ENCODE results near the gene ENC1. TPM values are rescaled to one million over a fixed set of nuclear protein-coding genes. Genes with fewer than 3 reads are reported as not detected.
A peak's percentile ranks its signal among the peaks of the same experiment; 100 is the strongest.

ENC1 gene
- total and polyA plus RNA-seq, 2 donors from 2014 or later: 5.3 to 7.5 TPM

DNA sequence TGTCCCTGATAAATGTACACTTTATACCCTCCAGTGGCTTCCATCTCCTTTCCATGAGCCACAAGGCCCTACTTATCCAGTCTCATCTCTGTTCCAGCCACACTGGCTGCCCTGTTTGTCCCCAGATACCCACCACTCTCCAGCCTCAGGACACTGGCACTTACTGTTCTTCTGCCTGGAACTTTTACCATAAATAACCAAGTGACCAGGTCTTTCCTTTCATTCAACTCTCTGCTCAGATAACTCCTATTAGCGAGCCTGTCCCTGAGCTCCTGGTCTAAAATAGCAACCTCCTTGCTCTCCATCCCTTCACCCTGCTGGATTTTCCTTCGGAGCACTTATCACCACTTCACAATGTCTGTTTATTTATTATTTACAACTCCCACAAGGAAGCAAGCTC lies 16.6 kb upstream of the ENC1 start:
- Histone ChIP-seq H3K36me3 (ENCODE audit: control insufficient read depth in 2 of 3, insufficient read depth in 3 of 3, low read length in 3 of 3) (no peaks in the 10 kb centered on the region), H3K9me3 (ENCODE audit: control insufficient read depth in 2 of 3, insufficient read depth in 1 of 3, low read length in 3 of 3) (no peaks in the 10 kb centered on the region), H3K27ac (ENCODE audit: low read depth in 2 of 2, low read length in 2 of 2) (no peak overlapping the region), H3K4me1 (ENCODE audit: control insufficient read depth in 2 of 3, insufficient read depth in 2 of 3, low read depth in 1 of 3, low read length in 3 of 3) (no peaks in the 10 kb centered on the region), H3K9ac (ENCODE audit: low read length in 3 of 3) (no peak overlapping the region), H3K27me3 (ENCODE audit: control insufficient read depth, insufficient read depth, low read length) (no peaks in the 10 kb centered on the region), H3K4me3 (ENCODE audit: low read length in 3 of 3) (no peak overlapping the region)
- DNase-seq: no peak
- TF ChIP-seq, protein P1, sequence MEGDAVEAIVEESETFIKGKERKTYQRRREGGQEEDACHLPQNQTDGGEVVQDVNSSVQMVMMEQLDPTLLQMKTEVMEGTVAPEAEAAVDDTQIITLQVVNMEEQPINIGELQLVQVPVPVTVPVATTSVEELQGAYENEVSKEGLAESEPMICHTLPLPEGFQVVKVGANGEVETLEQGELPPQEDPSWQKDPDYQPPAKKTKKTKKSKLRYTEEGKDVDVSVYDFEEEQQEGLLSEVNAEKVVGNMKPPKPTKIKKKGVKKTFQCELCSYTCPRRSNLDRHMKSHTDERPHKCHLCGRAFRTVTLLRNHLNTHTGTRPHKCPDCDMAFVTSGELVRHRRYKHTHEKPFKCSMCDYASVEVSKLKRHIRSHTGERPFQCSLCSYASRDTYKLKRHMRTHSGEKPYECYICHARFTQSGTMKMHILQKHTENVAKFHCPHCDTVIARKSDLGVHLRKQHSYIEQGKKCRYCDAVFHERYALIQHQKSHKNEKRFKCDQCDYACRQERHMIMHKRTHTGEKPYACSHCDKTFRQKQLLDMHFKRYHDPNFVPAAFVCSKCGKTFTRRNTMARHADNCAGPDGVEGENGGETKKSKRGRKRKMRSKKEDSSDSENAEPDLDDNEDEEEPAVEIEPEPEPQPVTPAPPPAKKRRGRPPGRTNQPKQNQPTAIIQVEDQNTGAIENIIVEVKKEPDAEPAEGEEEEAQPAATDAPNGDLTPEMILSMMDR (IDR thresholded peaks at IDR 0.05; ENCODE audit: borderline replicate concordance, extremely low read depth, insufficient read depth): no peak
- intact Hi-C loops (cut with DNase I): no loop called here
- no peak for FAIRE-seq

DNA sequence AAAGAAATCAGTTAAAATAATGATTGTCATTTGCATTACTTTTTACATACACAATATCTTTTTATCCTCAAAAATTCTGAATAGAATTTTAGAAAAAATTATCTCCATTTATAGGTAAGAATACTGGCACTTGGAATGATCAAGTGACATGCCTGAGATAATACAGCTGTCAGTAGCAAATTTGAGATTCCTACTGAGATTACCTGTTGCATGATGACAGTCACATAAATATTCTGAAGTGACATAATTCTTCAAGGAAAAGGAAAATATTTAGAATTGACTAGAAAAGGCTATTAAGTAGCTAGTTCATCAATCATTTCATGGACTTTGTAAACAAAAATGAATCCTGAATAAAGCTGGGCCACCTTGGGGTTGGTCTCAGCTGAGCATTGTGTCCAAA lies 15.2 kb upstream of the ENC1 start:
- intact Hi-C loops (cut with DNase I): no loop called here
- FAIRE-seq: no peak
- DNase-seq: no peak
- TF ChIP-seq, protein P1 (IDR thresholded peaks at IDR 0.05; ENCODE audit: borderline replicate concordance, extremely low read depth, insufficient read depth): no peak
- Histone ChIP-seq H3K4me3 (ENCODE audit: low read length in 3 of 3) (no peak overlapping the region), H3K27ac (ENCODE audit: low read depth in 2 of 2, low read length in 2 of 2) (no peak overlapping the region), H3K9ac (ENCODE audit: low read length in 3 of 3) (no peak overlapping the region), H3K36me3 (ENCODE audit: control insufficient read depth in 2 of 3, insufficient read depth in 3 of 3, low read length in 3 of 3) (no peaks in the 10 kb centered on the region), H3K27me3 (ENCODE audit: control insufficient read depth, insufficient read depth, low read length) (no peaks in the 10 kb centered on the region), H3K9me3 (ENCODE audit: control insufficient read depth in 2 of 3, insufficient read depth in 1 of 3, low read length in 3 of 3) (no peaks in the 10 kb centered on the region), H3K4me1 (ENCODE audit: control insufficient read depth in 2 of 3, insufficient read depth in 2 of 3, low read depth in 1 of 3, low read length in 3 of 3) (no peaks in the 10 kb centered on the region)

DNA sequence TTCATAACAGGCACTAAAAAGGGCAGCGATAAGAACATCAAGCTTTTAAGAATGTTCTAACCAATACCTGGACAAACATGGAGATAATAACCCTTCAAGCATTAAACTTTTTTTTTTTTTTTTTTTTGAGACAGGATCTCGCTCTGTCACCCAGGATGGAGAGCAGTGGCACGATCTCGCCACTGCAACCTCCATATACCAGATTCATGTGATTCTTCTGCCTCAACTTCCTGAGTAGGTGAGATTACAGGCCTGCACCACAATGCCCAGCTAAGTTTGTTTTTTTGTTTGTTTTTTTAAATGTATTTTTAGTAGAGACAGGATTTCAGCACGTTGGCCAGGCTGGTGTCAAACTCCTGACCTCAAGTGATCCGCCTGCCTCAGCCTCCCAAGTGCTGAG lies 14.7 kb upstream of the ENC1 start:
- no peaks in the 10 kb centered on the region for H3K4me1 ChIP-seq (ENCODE audit: control insufficient read depth in 2 of 3, insufficient read depth in 2 of 3, low read depth in 1 of 3, low read length in 3 of 3)
- intact Hi-C loops (cut with DNase I): no loop called here
- no peaks in the 10 kb centered on the region for H3K36me3 ChIP-seq (ENCODE audit: control insufficient read depth in 2 of 3, insufficient read depth in 3 of 3, low read length in 3 of 3)
- no peaks in the 10 kb centered on the region for H3K9me3 ChIP-seq (ENCODE audit: control insufficient read depth in 2 of 3, insufficient read depth in 1 of 3, low read length in 3 of 3)
- DNase-seq (no peak), FAIRE-seq (no peak)
- no peak overlapping the region for H3K27ac ChIP-seq (ENCODE audit: low read depth in 2 of 2, low read length in 2 of 2)
- no peak overlapping the region for H3K9ac ChIP-seq (ENCODE audit: low read length in 3 of 3)
- TF ChIP-seq, protein P1 (IDR thresholded peaks at IDR 0.05; ENCODE audit: borderline replicate concordance, extremely low read depth, insufficient read depth): no peak
- no peak overlapping the region for H3K4me3 ChIP-seq (ENCODE audit: low read length in 3 of 3)
- H3K27me3 ChIP-seq (ENCODE audit: control insufficient read depth, insufficient read depth, low read length): no peaks in the 10 kb centered on the region

DNA sequence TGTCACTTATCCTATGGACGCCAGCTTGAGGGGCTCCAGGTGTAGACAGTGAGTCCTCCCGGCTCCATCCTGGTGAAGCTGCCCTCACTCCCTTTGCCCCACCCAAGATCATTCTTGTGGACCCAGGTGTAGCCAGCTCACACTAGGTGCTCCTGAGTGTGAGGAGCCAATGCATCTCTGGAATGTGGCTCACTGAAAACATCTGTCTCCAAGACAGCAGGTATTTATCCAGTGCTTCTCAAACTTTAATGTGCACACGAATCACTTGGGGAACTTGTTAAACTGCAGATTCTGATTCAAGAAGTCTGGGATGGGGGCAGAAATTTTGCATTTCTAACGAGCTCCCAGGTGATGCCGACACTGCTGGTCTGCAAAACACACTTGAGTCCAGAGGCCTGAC lies 13.5 kb upstream of the ENC1 start:
- DNase-seq (peak in 1 of 5 donors; percentile 42), FAIRE-seq (no peak)
- intact Hi-C loops (cut with DNase I): no loop called here
- H3K4me1 ChIP-seq (ENCODE audit: control insufficient read depth in 2 of 3, insufficient read depth in 2 of 3, low read depth in 1 of 3, low read length in 3 of 3): peaks cover 0 to 2% (median 0%) of the 10 kb centered on the region in 3 donors
- no peaks in the 10 kb centered on the region for H3K9me3 ChIP-seq (ENCODE audit: control insufficient read depth in 2 of 3, insufficient read depth in 1 of 3, low read length in 3 of 3)
- no peak overlapping the region for H3K27ac ChIP-seq (ENCODE audit: low read depth in 2 of 2, low read length in 2 of 2)
- H3K4me3 ChIP-seq (ENCODE audit: low read length in 3 of 3): no peak overlapping the region
- H3K36me3 ChIP-seq (ENCODE audit: control insufficient read depth in 2 of 3, insufficient read depth in 3 of 3, low read length in 3 of 3): no peaks in the 10 kb centered on the region
- TF ChIP-seq, protein P1 (IDR thresholded peaks at IDR 0.05; ENCODE audit: borderline replicate concordance, extremely low read depth, insufficient read depth): no peak
- H3K9ac ChIP-seq (ENCODE audit: low read length in 3 of 3): no peak overlapping the region
- H3K27me3 ChIP-seq (ENCODE audit: control insufficient read depth, insufficient read depth, low read length): no peaks in the 10 kb centered on the region
